H9 (cell line): Measurements from ENCODE around the gene MRPL54. TPM values are rescaled to one million over a fixed set of nuclear protein-coding genes. Genes with fewer than 3 reads are reported as not detected.

Experiments
- DNase-seq: peaks from one replicate; pipeline ENCODE4 v3.0.0-alpha.2; 2017
- H2AFZ ChIP-seq: one replicate; pipeline ENCODE4 v1.6.1; 2013; ENCODE audit warnings: mild to moderate bottlenecking, low read length, control low read depth, moderate library complexity
- H2AK5ac ChIP-seq: 2 replicates; pipeline ENCODE4 v1.6.1; 2013; ENCODE audit warnings: low read length, control low read depth, mixed read lengths; ENCODE audit not compliant: insufficient read length
- H2BK120ac ChIP-seq: one replicate; pipeline ENCODE4 v1.6.1; 2013; ENCODE audit warnings: low read depth, mild to moderate bottlenecking, low read length, control low read depth, inconsistent platforms; ENCODE audit not compliant: poor library complexity, severe bottlenecking
- H2BK12ac ChIP-seq: 2 replicates; pipeline ENCODE4 v1.6.1; 2013; ENCODE audit warnings: low read length, control low read depth, mixed read lengths, low read depth; ENCODE audit not compliant: insufficient read length
- H2BK15ac ChIP-seq: 2 replicates; pipeline ENCODE4 v1.6.1; 2013; ENCODE audit warnings: low read depth, low read length, control low read depth
- H2BK20ac ChIP-seq: one replicate; pipeline ENCODE4 v1.6.1; 2013; ENCODE audit warnings: low read depth, mild to moderate bottlenecking, low read length, control low read depth, inconsistent platforms; ENCODE audit not compliant: poor library complexity, severe bottlenecking
- H2BK5ac ChIP-seq: 2 replicates; pipeline ENCODE4 v1.6.1; 2013; ENCODE audit warnings: low read length, control low read depth, mixed read lengths; ENCODE audit not compliant: insufficient read length
- H3K14ac ChIP-seq: 2 replicates; pipeline ENCODE4 v1.6.1; 2013; ENCODE audit warnings: low read length, control low read depth; ENCODE audit not compliant: insufficient read depth
- H3K18ac ChIP-seq: 2 replicates; pipeline ENCODE4 v1.6.1; 2013; ENCODE audit warnings: low read depth, mild to moderate bottlenecking, mixed read lengths, low read length, control low read depth; ENCODE audit not compliant: insufficient read length
- H3K23ac ChIP-seq: 2 replicates; pipeline ENCODE4 v1.6.1; 2013; ENCODE audit warnings: low read length, control low read depth, mixed read lengths, low read depth; ENCODE audit not compliant: insufficient read length
- H3K23me2 ChIP-seq: 2 replicates; pipeline ENCODE4 v1.6.1; 2013; ENCODE audit warnings: low read depth, mild to moderate bottlenecking, mixed read lengths, low read length, control low read depth; ENCODE audit not compliant: insufficient read length, poor library complexity, severe bottlenecking
- H3K27ac ChIP-seq: 2 replicates; pipeline ENCODE4 v1.5.1; 2013; ENCODE audit warnings: low read length, control low read depth, mixed read lengths, low read depth; ENCODE audit not compliant: insufficient read length
- H3K27me3 ChIP-seq: 2 replicates; pipeline ENCODE4 v1.6.1; 2013; ENCODE audit warnings: low read length, control low read depth, inconsistent platforms; ENCODE audit not compliant: insufficient read depth
- H3K4ac ChIP-seq: 2 replicates; pipeline ENCODE4 v1.6.1; 2013; ENCODE audit warnings: low read depth, mild to moderate bottlenecking, control low read depth, inconsistent platforms, low read length, moderate library complexity
- H3K4me1 ChIP-seq: 2 replicates; pipeline ENCODE4 v1.6.1; 2013; ENCODE audit warnings: low read length, control low read depth, inconsistent platforms; ENCODE audit not compliant: insufficient read depth
- H3K4me2 ChIP-seq: 2 replicates; pipeline ENCODE4 v1.6.1; 2013; ENCODE audit warnings: low read length, control low read depth, mixed read lengths; ENCODE audit not compliant: insufficient read length, insufficient read depth
- H3K56ac ChIP-seq: 2 replicates; pipeline ENCODE4 v1.6.1; 2013; ENCODE audit warnings: low read depth, mild to moderate bottlenecking, mixed read lengths, low read length, control low read depth; ENCODE audit not compliant: insufficient read length
- H3K79me1 ChIP-seq: 2 replicates; pipeline ENCODE4 v1.6.1; 2013; ENCODE audit warnings: low read depth, mild to moderate bottlenecking, moderate library complexity, low read length, control low read depth, inconsistent platforms; ENCODE audit not compliant: insufficient read depth, poor library complexity, severe bottlenecking
- H3K79me2 ChIP-seq: 2 replicates; pipeline ENCODE4 v1.6.1; 2013; ENCODE audit warnings: low read length, control low read depth, inconsistent platforms; ENCODE audit not compliant: insufficient read depth
- H3K9ac ChIP-seq: 2 replicates; pipeline ENCODE4 v1.6.1; 2013; ENCODE audit warnings: low read length, control low read depth, mixed read lengths; ENCODE audit not compliant: insufficient read length; ENCODE audit errors: extremely low read depth
- H3K9me3 ChIP-seq: one replicate; pipeline ENCODE4 v1.6.1; 2013; ENCODE audit warnings: low read depth, low read length, inconsistent platforms; ENCODE audit not compliant: control insufficient read depth
- H3T11ph ChIP-seq: one replicate; pipeline ENCODE4 v1.6.1; 2013; ENCODE audit warnings: mild to moderate bottlenecking, low read length, control low read depth, inconsistent platforms
- H4K20me1 ChIP-seq: one replicate; pipeline ENCODE4 v1.6.1; 2013; ENCODE audit not compliant: control insufficient read depth, insufficient read length, insufficient read depth
- H4K5ac ChIP-seq: 2 replicates; pipeline ENCODE4 v1.6.1; 2013; ENCODE audit warnings: low read depth, mild to moderate bottlenecking, mixed read lengths, low read length, control low read depth; ENCODE audit not compliant: insufficient read length
- H4K8ac ChIP-seq: replicated peaks from 2 replicates; pipeline ENCODE4 v1.6.1; 2013; ENCODE audit warnings: low read length, control low read depth, mixed read lengths, low read depth; ENCODE audit not compliant: insufficient read length
- H4K91ac ChIP-seq: 2 replicates; pipeline ENCODE4 v1.6.1; 2013; ENCODE audit warnings: low read depth, mild to moderate bottlenecking, moderate library complexity, mixed read lengths, low read length, control low read depth; ENCODE audit not compliant: insufficient read length
- H3K27ac Mint-ChIP-seq, 3 experiments: 2 replicates in 2 of 3; 3 replicates in 1 of 3; pipeline ENCODE4 v1.8.0; 2020 to 2021; ENCODE audit warnings: mixed read lengths in 3 of 3, mild to moderate bottlenecking in 1 of 3, moderate library complexity in 1 of 3
- H3K27me3 Mint-ChIP-seq: 2 replicates; pipeline ENCODE4 v1.8.0; 2021; ENCODE audit warnings: low read depth, mild to moderate bottlenecking, moderate library complexity, mixed read lengths
- H3K36me3 Mint-ChIP-seq, 3 experiments: 2 replicates in 2 of 3; 3 replicates in 1 of 3; pipeline ENCODE4 v1.8.0; 2020 to 2021; ENCODE audit warnings: low read depth in 3 of 3, mixed read lengths in 3 of 3; ENCODE audit not compliant: insufficient read depth in 1 of 3
- H3K4me1 Mint-ChIP-seq, 2 experiments: 2 replicates each; pipeline ENCODE4 v1.8.0; 2020; ENCODE audit warnings: mixed read lengths in 2 of 2
- H3K4me3 Mint-ChIP-seq, 2 experiments: 2 replicates in 1 of 2; 3 replicates in 1 of 2; pipeline ENCODE4 v1.8.0; 2020 to 2021; ENCODE audit warnings: mild to moderate bottlenecking in 2 of 2, mixed read lengths in 2 of 2, moderate library complexity in 1 of 2
- H3K9me3 Mint-ChIP-seq, 2 experiments: 2 replicates in 1 of 2; 3 replicates in 1 of 2; pipeline ENCODE4 v1.8.0; 2020; ENCODE audit warnings: mild to moderate bottlenecking in 2 of 2, mixed read lengths in 2 of 2, moderate library complexity in 1 of 2
- CTCF ChIP-seq: fragments of 200-600 bp; sonication (generic); conservative IDR thresholded peaks from 3 replicates; pipeline ENCODE4 v1.8.0; 2021; ENCODE audit warnings: antibody characterized with exemption, mild to moderate bottlenecking
- WGBS: extraction: QIAGEN DNeasy Blood & Tissue Kit; methylation state at CpG from one replicate; pipeline ENCODE4 v1.1.7; 2013; ENCODE audit warnings: missing lambda C conversion rate, low lambda C conversion rate, mixed read lengths; ENCODE audit not compliant: insufficient read length; ENCODE audit errors: extremely low coverage; 5-methylcytosine and 5-hydroxymethylcytosine counted together
- total RNA-seq: library from RNA; stranded (reverse); gene quantifications from 2 replicates; pipeline ENCODE4 v1.2.1, GENCODE V29; 2021

MRPL54 gene
- total RNA-seq, 1 experiment from 2014 or later = 60.0 TPM

GRCh38 chr19:3745363-3746045, 17.0 kb upstream of the MRPL54 start:
- Histone ChIP-seq H3K79me2 (no peaks in the 10 kb centered on the region), H3K9me3 (no peaks in the 10 kb centered on the region), H3K79me1 (no peaks in the 10 kb centered on the region), H4K8ac (no peak overlapping the region), H2BK15ac (no peak overlapping the region), H2BK5ac (no peak overlapping the region), H4K5ac (no peak overlapping the region), H3K23ac (no peak overlapping the region), H3K9ac (no peak overlapping the region), H2AFZ (no peak overlapping the region), H3K27me3 (no peaks in the 10 kb centered on the region), H3K18ac (no peak overlapping the region), H3K23me2 (no peaks in the 10 kb centered on the region), H4K20me1 (no peaks in the 10 kb centered on the region), H2AK5ac (no peak overlapping the region), H3K4ac (no peak overlapping the region), H3K4me1 (no peaks in the 10 kb centered on the region), H3K14ac (no peak overlapping the region), H2BK120ac (no peak overlapping the region), H2BK20ac (no peak overlapping the region), H3K4me2 (no peak overlapping the region), H4K91ac (no peak overlapping the region), H2BK12ac (no peak overlapping the region), H3T11ph (no peak overlapping the region), H3K27ac (no peak overlapping the region), H3K56ac (no peak overlapping the region)
- no peak overlapping the region for H3K4me3 Mint-ChIP-seq
- H3K4me1 Mint-ChIP-seq = no peaks in the 10 kb centered on the region
- no peak for TF ChIP-seq CTCF
- DNase-seq = no peak
- no CpG with 5 or more reads among the region's 8 CpGs for WGBS
- H3K36me3 Mint-ChIP-seq = peaks cover 3 to 12% (median 11%) of the 10 kb centered on the region in 3 experiments; a peak in 5 of 7 replicates
- no peaks in the 10 kb centered on the region for H3K9me3 Mint-ChIP-seq
- 0 out of 7 replicates have a peak overlapping the region, but pooled peaks of 1 of the 3 experiments have one; percentile 55 for H3K27ac Mint-ChIP-seq
- H3K27me3 Mint-ChIP-seq = no peaks in the 10 kb centered on the region
